ENCODE results near the gene EP400. TPM values are rescaled to one million over a fixed set of nuclear protein-coding genes. Genes with fewer than 3 reads are reported as not detected.

Gene EP400
- total RNA-seq, 1 donor: 14.5 TPM

GRCh38 chr12:131908092-131909080, 41.4 kb upstream of the EP400 start:
- H3K9me3 ChIP-seq (ENCODE audit: low read depth, low read length): no peaks in the 10 kb centered on the region
- no peaks in the 10 kb centered on the region for H3K27me3 ChIP-seq (ENCODE audit: insufficient read depth, low read length)
- H3K79me2 ChIP-seq (ENCODE audit: insufficient read depth, low read length): peaks cover 7% of the 10 kb centered on the region
- H3K4me2 ChIP-seq (ENCODE audit: insufficient read depth, low read length): no peak overlapping the region
- TF ChIP-seq, protein P1, sequence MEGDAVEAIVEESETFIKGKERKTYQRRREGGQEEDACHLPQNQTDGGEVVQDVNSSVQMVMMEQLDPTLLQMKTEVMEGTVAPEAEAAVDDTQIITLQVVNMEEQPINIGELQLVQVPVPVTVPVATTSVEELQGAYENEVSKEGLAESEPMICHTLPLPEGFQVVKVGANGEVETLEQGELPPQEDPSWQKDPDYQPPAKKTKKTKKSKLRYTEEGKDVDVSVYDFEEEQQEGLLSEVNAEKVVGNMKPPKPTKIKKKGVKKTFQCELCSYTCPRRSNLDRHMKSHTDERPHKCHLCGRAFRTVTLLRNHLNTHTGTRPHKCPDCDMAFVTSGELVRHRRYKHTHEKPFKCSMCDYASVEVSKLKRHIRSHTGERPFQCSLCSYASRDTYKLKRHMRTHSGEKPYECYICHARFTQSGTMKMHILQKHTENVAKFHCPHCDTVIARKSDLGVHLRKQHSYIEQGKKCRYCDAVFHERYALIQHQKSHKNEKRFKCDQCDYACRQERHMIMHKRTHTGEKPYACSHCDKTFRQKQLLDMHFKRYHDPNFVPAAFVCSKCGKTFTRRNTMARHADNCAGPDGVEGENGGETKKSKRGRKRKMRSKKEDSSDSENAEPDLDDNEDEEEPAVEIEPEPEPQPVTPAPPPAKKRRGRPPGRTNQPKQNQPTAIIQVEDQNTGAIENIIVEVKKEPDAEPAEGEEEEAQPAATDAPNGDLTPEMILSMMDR (IDR thresholded peaks at IDR 0.05; ENCODE audit: extremely low read depth, low read depth, low read length): no peak
- peaks cover 25% of the 10 kb centered on the region for H4K20me1 ChIP-seq (ENCODE audit: insufficient read depth, low read length)
- no peak overlapping the region for H3K27ac ChIP-seq (ENCODE audit: low read depth, low read length)
- H3K4me3 ChIP-seq (ENCODE audit: insufficient read depth, low read length): no peak overlapping the region
- H2AFZ ChIP-seq (ENCODE audit: low read length): no peak overlapping the region
- no peaks in the 10 kb centered on the region for H3K36me3 ChIP-seq (ENCODE audit: insufficient read depth, low read length)
- peaks cover 9% of the 10 kb centered on the region for H3K4me1 ChIP-seq (ENCODE audit: insufficient read depth, low read length)
- DNase-seq (ENCODE audit: insufficient read length, low spot score, missing footprints): peak; percentile 59

DNA sequence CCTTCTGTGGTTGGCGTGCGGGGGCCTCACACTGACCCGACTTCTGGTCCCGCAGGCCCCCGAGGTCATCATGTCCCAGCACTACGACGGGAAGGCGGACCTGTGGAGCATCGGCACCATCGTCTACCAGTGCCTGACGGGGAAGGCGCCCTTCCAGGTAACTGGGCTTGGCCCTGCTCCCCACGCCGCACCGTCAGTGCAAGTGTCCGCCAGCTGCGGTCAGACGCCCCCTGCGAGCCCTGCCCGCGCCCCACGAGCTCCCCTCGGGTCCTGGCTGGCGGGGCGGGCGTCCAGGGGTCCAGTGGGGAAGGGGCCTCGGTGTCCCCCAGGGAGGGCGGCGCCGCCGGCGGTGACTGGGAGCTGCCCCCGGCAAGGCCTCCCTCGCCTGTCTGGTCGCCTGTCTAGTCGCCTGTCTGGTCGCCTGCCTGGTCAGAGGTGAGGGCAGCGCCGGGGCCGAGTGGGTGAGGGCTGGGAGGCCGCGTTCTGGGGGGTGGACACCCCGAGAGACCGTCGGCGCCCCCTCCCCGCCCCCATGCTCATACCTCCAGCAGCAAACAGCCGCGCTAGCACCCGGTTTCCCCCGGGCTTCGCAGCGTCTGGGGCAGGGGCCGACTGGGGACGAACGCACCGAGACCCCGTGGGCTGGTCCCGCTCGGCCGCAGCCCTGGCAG, 40.5 kb upstream of the EP400 start:
- Histone ChIP-seq H3K4me2 (ENCODE audit: insufficient read depth, low read length) (no peak overlapping the region), H3K9me3 (ENCODE audit: low read depth, low read length) (no peaks in the 10 kb centered on the region), H2AFZ (ENCODE audit: low read length) (no peak overlapping the region), H3K79me2 (ENCODE audit: insufficient read depth, low read length) (peaks cover 3% of the 10 kb centered on the region), H3K36me3 (ENCODE audit: insufficient read depth, low read length) (peaks cover 5% of the 10 kb centered on the region), H3K27ac (ENCODE audit: low read depth, low read length) (no peak overlapping the region), H4K20me1 (ENCODE audit: insufficient read depth, low read length) (peaks cover 20% of the 10 kb centered on the region), H3K27me3 (ENCODE audit: insufficient read depth, low read length) (no peaks in the 10 kb centered on the region), H3K4me1 (ENCODE audit: insufficient read depth, low read length) (peaks cover 9% of the 10 kb centered on the region), H3K4me3 (ENCODE audit: insufficient read depth, low read length) (no peak overlapping the region)
- DNase-seq (ENCODE audit: insufficient read length, low spot score, missing footprints): peak; percentile 89
- TF ChIP-seq, protein P1 (IDR thresholded peaks at IDR 0.05; ENCODE audit: extremely low read depth, low read depth, low read length): no peak

DNA sequence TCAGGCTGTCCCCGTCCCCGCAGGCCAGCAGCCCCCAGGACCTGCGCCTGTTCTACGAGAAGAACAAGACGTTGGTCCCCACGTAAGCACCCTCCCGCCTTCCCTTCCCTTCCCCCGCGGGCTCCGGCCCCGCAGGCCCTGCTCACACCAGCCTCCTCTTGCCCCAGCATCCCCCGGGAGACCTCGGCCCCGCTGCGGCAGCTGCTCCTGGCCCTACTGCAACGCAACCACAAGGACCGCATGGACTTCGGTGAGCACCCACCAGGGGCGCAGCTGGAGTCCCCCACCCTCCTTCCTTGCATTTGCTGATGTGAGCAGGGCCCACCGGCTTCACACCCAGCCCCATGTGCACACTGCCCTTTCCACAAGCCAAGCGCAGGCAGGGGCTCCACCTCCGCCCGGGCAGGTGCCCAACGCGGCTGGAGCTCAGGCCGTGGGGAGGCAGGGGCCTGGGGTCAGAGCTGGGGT, 40.0 kb upstream of the EP400 start:
- TF ChIP-seq, protein P1 (IDR thresholded peaks at IDR 0.05; ENCODE audit: extremely low read depth, low read depth, low read length): no peak
- peak; percentile 79 for DNase-seq (ENCODE audit: insufficient read length, low spot score, missing footprints)
- H3K9me3 ChIP-seq (ENCODE audit: low read depth, low read length): no peaks in the 10 kb centered on the region
- H3K27ac ChIP-seq (ENCODE audit: low read depth, low read length): no peak overlapping the region
- H3K4me3 ChIP-seq (ENCODE audit: insufficient read depth, low read length): no peak overlapping the region
- peaks cover 15% of the 10 kb centered on the region for H4K20me1 ChIP-seq (ENCODE audit: insufficient read depth, low read length)
- peaks cover 9% of the 10 kb centered on the region for H3K4me1 ChIP-seq (ENCODE audit: insufficient read depth, low read length)
- no peak overlapping the region for H2AFZ ChIP-seq (ENCODE audit: low read length)
- H3K27me3 ChIP-seq (ENCODE audit: insufficient read depth, low read length): no peaks in the 10 kb centered on the region
- no peak overlapping the region for H3K4me2 ChIP-seq (ENCODE audit: insufficient read depth, low read length)
- H3K36me3 ChIP-seq (ENCODE audit: insufficient read depth, low read length): peaks cover 10% of the 10 kb centered on the region
- H3K79me2 ChIP-seq (ENCODE audit: insufficient read depth, low read length): no peaks in the 10 kb centered on the region
